ENCODE results near the gene NPTX1.

NPTX1 gene

DNA sequence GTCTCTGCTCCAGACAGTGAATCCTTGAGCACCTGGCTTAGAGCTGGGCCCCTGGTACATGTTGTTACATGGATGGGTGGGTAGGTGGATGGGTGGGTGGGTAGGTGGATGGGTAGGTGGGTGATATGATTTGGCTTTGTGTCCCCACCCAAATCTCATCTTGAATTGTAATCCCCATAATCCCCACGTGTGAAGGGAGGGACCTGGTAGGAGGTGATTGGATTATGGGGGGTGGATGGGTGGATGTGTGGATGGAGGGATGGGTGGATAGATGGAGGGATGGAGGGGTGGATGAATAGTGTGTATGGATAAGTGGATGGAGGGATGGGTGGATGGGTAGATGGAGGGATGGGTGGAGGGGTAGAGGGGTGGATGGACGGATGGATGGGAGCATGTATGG, 26.6 kb upstream of the NPTX1 start:
- no peak for DNase-seq

DNA sequence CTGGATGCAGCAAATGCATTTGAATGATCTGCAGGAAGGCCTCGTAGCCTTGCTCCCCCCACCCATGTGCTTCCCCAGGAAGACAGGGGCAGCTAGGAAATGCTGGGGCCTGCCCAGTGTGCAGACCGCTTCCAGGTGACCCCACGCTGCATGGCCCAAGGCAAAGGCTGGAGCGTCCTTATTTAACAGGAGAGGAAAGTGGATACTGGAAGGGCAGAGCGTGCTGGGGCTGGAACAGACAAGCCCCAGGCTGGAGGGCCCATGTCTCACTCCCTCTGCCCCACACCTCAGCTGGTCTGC, 26.1 kb upstream of the NPTX1 start:
- DNase-seq: no peak

- DNase-seq: no peak
These were observed 25.6 kb upstream of the NPTX1 start for GRCh38 chr17:80501741-80502577.

- no peak for DNase-seq
These were observed 23.7 kb upstream of the NPTX1 start for GRCh38 chr17:80499961-80500665.

- no peak for DNase-seq
These were observed 23.2 kb upstream of the NPTX1 start for GRCh38 chr17:80499560-80499959.

- no peak for DNase-seq
These were observed 22.6 kb upstream of the NPTX1 start for GRCh38 chr17:80498920-80499410.

- no peak for DNase-seq
These were observed 22.0 kb upstream of the NPTX1 start for GRCh38 chr17:80498242-80498919.

DNA sequence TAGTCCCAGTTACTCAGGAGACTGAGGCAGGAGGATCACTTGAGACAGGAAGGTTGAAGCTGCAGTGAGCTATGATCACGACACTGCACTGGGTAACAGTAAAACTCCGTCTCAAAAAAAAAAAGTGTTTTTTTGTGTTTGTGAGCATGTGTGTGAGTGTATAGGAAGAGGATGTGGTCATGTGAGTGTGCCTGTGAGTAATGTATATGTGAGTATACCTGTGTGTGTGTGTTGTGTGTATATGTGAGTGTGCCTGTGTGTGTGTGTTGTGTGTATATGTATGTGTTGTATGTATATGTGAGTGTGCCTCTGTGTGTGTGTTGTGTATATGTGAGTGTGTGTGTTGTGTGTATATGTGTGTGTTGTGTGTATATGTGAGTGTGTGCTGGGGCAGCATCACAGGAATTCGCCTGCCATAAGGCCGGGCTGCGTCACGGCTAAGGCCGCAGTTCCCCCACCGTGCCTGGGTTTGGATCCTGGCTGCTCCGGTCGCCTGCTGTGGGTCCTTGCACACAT, 21.4 kb upstream of the NPTX1 start:
- no peak for DNase-seq

DNA sequence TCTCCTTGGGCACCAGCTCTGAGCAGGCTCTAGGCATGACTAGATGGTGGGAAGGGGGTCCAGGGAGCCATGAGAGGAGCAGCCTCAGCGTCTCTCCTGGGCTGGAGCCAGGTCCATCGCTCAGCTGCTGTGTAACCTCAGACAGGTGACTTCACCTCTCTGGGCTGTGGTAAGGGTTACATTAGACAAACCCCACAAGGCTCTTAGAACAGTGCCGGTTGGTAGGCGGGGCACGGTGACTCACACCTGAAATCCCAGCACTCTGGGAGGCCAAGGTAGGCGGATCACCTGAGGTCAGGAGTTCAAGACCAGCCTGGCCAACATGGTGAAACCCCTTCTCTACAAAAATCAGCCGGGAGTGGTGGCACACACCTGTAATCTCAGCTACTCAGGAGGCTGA, 18.1 kb upstream of the NPTX1 start:
- DNase-seq: no peak

DNA sequence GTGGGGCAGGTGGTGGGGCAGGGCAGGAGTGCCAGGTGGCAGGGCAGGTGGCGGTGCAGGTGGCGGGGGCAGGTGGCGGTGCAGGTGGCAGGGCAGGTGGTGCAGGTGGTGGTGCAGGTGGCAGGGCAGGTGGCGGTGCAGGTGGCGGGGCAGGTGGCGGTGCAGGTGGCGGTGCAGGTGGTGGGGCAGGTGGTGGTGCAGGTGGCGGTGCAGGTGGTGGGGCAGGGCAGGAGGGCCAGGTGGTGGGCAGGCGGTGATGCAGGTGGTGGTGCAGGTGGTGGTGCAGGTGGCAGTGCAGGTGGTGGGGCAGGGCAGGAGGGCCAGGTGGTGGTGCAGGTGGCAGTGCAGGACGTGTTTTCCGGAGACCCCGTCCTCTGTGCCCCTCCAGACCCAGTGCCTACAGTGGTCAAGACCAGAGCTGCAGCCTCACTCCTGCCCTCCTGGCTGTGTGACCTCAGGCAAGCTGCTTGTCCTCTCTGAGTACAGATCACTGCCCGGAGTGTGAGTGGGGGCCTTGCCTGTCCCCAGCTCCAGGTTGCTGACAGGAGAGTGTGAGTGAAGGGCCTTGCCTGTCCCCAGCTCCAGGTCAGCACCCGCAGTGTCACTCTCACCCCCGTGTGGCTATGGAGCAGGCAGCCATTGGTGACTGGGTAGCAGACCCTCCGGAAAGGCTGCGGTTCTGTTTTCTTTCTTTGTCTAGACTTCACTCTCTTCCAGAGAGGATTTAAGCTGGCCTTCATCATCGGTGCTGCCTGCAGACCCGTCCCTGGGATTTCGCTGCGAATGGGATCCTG, 16.1 kb upstream of the NPTX1 start:
- DNase-seq: no peak

GRCh38 chr17:80491478-80492342, 15.3 kb upstream of the NPTX1 start:
- DNase-seq: no peak

- no peak for DNase-seq
These were observed 11.1 kb upstream of the NPTX1 start for GRCh38 chr17:80487511-80487910.

- DNase-seq: no peak
These were observed 10.3 kb upstream of the NPTX1 start for GRCh38 chr17:80486692-80487091.

- no peak for DNase-seq
These were observed 9.4 kb upstream of the NPTX1 start for GRCh38 chr17:80485846-80486245.

- no peak for DNase-seq
These were observed 6.3 kb upstream of the NPTX1 start for GRCh38 chr17:80482555-80483308.

DNA sequence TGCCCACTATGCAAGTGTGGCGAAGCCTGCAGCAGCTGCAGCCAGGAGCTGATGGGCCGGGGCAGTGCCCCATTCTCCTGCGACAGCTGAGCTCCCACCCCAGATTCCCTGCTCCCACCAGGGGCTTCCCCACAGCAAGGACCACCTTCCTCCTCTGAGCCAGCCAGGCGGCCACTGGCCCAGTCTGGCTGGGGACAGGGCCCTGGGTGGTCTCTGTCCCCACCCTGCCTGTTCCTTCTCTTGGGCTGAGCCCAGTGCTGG, 5.6 kb upstream of the NPTX1 start:
- no peak for DNase-seq

GRCh38 chr17:80481284-80482057, 5.1 kb upstream of the NPTX1 start:
- DNase-seq: no peak

- DNase-seq: no peak
These were observed 3.8 kb upstream of the NPTX1 start for GRCh38 chr17:80480248-80480647.

- DNase-seq: no peak
These were observed 2.8 kb upstream of the NPTX1 start for GRCh38 chr17:80479246-80479566.

- DNase-seq: no peak
These were observed 2.3 kb upstream of the NPTX1 start for GRCh38 chr17:80478487-80479245.

Measured in activated CD8-positive, alpha-beta memory T cell treated with anti-CD3 and anti-CD28 coated beads for 24 hours (primary cell).